MG63 (cell line): ENCODE results near the gene PTGR2. TPM values are rescaled to one million over a fixed set of nuclear protein-coding genes. Genes with fewer than 3 reads are reported as not detected.
"Not testable (repeated sequence)": the region's sequence is repeated elsewhere in the genome, so short reads cannot be mapped to it uniquely, and the experiment has no call there.

Experiments used
- DNase-seq: peaks from one replicate; pipeline ENCODE4 v3.0.0-alpha.2; 2020
- H3K27me3 ChIP-seq: fragments of 250-450 bp; sonication (Bioruptor Pico); 2 replicates; pipeline ENCODE4 v1.5.1; 2020; ENCODE audit warnings: mild to moderate bottlenecking, moderate library complexity
- H3K36me3 ChIP-seq: fragments of 250-450 bp; sonication (Bioruptor Pico); 2 replicates; pipeline ENCODE4 v1.5.1; 2020; ENCODE audit warnings: mild to moderate bottlenecking, moderate library complexity
- H3K4me3 ChIP-seq: fragments of 250-450 bp; sonication (Bioruptor Pico); 2 replicates; pipeline ENCODE4 v1.5.1; 2020; ENCODE audit warnings: mild to moderate bottlenecking, moderate library complexity
- H3K9me3 ChIP-seq: fragments of 250-450 bp; sonication (Bioruptor Pico); 2 replicates; pipeline ENCODE4 v1.5.1; 2020; ENCODE audit warnings: mild to moderate bottlenecking, moderate library complexity
- total RNA-seq: library from RNA; depleted of rRNA; stranded (reverse); fragments of >200 nt; shearing (Covaris generic); gene quantifications from 2 replicates; pipeline ENCODE4 v1.2.3, GENCODE V29; 2014; ENCODE audit warnings: low replicate concordance

PTGR2 gene
- total RNA-seq, 1 experiment from 2014 or later = 4.8 TPM

DNA sequence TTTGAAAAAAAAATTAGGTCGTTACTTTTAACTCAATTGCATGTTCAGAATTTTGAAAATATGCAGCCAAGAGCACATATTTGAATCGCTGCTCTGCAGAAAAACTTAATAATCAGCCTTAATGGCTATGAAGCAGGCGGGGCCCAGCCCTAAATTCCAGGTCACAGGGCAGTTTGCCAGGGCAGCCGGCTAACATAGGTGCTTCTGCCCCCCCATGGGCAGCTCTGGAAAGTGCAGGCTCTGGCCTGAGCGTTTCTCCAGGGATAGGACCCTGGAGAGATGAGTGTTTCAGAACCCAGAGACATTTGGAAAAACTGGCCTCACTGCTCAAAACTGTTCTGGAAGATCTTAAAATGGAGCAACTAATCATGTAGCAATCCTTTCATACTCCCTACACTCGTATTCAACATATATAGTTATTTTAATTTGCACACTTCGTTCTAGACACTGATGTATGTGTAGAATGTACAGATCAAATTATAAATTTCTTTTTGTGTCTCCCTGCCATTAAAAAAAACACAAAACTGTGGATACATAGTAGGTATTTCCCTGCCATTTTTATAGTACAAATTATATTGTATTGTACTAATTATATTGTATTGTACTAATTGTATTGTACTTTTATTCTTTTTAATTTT, 26.0 kb upstream of the PTGR2 start:
- peak; percentile 78 for DNase-seq
- no peak overlapping the region for H3K4me3 ChIP-seq
- no peaks in the 10 kb centered on the region for H3K9me3 ChIP-seq
- H3K36me3 ChIP-seq = no peaks in the 10 kb centered on the region
- no peaks in the 10 kb centered on the region for H3K27me3 ChIP-seq

DNA sequence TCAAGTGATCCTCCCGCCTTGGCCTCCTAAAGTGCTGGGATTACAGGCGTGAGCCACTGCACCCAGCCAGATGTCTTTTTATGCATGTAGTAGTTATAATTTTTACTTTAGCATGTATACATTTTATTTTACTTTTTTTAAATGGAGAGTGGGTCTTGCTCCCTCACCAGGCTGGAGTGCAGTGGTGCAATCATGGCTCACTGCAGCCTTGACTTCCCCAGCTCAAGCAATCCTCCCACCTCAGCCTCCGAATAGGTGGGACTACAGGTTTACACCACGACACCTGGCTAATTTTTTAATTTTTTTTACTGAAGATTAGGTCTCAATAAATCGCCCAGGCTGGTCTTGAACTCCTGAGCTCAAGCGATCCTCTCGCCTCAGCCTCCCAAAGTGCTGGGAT, 24.4 kb upstream of the PTGR2 start:
- not testable (repeated sequence) for H3K4me3 ChIP-seq, DNase-seq, H3K36me3 ChIP-seq, H3K27me3 ChIP-seq, H3K9me3 ChIP-seq

DNA sequence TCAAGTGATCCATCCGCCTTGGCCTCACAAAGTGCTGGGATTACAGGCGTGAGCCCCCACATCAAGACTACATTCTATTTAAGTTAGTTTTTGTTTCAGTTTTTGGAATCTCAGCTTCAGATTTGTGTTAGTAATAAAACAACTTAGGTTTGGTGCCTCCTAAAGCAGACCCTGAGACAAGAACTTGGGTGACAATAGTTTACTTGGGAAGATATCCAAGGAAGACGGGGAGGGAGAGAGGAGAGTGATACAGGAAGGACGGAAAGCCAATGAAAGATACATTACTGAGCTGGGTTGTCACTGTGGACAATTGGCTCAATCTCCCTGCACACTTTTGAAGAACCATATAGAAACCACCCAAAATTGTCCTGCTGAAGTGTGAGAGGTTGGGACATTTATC, 22.6 kb upstream of the PTGR2 start:
- no peak for DNase-seq
- no peaks in the 10 kb centered on the region for H3K9me3 ChIP-seq
- no peaks in the 10 kb centered on the region for H3K27me3 ChIP-seq
- H3K36me3 ChIP-seq = no peaks in the 10 kb centered on the region
- no peak overlapping the region for H3K4me3 ChIP-seq

DNA sequence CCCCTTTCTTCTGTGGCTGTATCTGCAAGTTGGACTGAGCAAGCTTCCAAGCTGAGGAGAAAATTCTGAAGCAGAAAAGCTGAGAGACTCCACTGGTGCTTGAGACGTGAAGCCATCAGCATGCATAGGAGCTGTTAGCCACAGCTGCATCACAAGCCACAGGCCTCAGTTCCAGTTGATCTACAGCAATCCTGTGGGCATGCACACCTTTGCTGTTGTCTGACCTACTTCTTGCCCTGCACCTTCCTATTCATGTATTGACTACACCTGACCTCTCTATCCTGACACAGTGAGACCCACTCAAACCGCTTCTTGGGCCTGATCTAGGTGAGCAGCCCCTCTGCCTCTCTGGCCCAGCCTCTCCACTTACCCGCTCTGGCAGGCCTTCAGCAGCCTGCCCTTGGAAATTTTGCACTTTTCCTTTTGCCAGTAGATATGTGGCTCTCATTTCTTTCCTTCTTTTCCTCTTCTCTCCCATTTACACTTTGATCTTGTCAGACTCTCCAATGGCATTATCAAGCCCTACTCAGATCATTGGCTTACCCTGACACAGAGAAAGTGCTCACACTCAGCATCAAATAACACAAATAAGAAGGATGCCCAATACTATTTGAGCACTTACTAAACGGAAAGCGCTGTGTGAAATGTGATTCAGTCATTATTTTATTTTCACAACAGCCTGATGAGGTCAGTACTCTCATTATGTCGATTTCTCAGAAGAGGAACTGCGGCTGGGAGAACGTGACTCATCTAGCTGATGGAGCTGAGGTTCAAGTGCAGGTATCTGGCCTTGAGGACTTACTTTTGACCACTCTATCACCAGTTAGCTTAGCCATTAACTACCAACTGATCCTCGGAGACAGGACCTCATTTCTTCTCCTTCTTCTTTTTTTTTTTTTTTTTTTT, 21.9 kb upstream of the PTGR2 start:
- H3K27me3 ChIP-seq = no peaks in the 10 kb centered on the region
- H3K9me3 ChIP-seq = no peaks in the 10 kb centered on the region
- DNase-seq = peak; percentile 43
- H3K4me3 ChIP-seq = no peak overlapping the region
- H3K36me3 ChIP-seq = no peaks in the 10 kb centered on the region

DNA sequence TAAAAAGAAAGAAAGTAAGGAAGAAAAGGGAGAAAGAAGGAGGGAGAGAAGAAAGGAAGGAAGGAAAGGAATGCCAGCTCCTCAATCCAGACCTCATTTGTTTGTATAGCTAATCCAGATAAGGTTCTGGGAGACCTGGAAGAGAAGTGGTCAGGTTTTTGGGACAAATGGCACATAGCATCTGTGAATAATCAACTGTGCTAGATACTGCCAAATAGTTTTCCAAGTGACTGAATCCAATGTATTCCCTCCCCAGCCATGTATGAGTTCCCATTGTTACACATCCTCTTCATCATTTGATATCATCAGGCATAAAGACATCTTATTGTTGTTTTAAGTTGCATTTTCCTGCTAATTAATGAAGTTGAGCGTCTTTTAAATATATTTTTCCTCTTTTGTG, 18.6 kb upstream of the PTGR2 start:
- Histone ChIP-seq H3K4me3 (no peak overlapping the region), H3K27me3 (no peaks in the 10 kb centered on the region), H3K9me3 (no peaks in the 10 kb centered on the region), H3K36me3 (no peaks in the 10 kb centered on the region)
- DNase-seq = no peak

DNA sequence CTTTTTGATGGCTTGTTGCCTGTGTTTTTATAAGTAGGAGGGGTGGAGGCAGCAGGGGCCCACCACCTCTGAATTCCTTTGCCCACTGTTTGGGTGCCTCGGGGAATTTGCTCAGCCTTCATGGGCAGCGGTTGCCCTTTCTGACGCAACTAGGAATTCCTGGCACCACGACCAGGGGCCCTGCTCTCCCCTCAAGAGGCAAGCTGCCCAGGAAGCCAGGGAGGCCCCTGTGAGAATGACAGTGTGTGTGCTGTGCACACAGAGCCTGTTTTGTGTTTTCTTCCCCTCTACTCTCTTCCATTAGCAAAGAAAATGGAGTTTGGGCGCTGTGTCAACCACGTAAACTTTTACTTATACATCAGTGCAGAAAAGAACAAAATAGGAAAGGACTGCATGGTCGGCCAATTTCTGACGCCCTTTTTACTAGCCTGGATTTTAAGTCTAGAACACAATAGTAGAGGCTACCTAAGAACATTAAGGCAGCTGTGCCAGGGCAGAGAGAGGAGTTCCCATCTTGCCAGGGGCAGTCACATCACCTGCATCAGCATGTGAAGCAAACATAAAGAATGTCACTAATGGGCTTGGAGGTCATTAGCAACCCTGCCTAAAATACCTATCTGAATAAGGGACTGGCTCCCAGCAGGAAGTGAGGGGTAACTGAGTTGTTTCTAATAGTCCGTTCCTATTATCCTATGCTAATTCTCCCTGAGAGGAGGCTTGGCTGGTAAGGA, 17.9 kb upstream of the PTGR2 start:
- Histone ChIP-seq H3K27me3 (no peaks in the 10 kb centered on the region), H3K9me3 (no peaks in the 10 kb centered on the region), H3K36me3 (no peaks in the 10 kb centered on the region), H3K4me3 (no peak overlapping the region)
- DNase-seq = peak; percentile 79

DNA sequence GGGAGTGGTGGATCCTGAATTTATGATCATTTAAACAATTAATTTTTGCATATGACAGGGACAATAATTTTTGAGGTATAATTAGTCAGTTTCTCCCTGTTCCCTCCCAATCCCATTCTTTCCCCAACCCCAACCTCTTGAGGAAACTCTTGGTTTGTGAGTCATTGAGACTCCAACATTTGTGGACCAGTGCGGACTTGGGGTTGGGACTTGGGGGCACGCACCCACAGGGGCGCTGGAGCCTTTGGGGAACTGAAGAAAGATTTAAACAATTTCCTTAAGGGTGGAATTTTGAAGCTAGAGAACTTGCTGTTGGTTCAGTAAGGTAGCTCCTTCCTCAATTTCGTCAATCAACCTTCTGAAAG, 17.4 kb upstream of the PTGR2 start:
- Histone ChIP-seq H3K27me3 (no peaks in the 10 kb centered on the region), H3K36me3 (no peaks in the 10 kb centered on the region), H3K9me3 (no peaks in the 10 kb centered on the region), H3K4me3 (no peak overlapping the region)
- no peak for DNase-seq

DNA sequence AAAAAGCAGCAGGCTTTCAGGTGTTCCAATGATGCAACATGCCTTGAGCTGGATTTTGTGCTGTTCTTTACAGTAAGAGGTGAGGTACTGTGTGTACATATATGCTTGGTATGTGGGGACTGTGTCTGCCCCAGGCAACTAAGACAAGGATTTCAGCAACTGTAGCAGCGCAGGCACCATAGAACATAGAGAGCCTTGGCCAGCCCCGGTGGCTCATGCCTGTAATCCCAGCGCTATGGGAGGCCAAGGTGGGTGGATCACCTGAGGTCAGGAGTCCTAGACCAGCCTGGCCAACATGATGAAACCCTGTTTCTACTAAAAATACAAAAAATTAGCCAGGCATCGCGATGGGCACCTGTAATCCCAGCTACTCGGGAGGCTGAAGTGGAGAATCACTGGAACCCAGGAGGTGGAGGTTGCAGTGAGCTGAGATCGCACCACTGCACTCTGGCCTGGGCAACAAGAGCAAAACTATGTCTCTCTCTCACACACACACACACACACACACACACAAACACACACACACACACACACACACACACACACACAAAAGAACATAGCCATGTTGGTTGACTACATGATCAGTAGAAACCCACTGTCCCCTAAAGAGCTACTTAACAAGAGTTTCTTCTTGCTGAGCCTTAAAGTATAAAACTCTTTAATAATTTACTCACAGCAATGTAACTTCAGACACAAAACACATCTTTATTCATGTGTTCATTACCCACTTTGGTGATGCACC, 13.2 kb upstream of the PTGR2 start:
- not testable (repeated sequence) for H3K27me3 ChIP-seq, H3K36me3 ChIP-seq, DNase-seq

DNA sequence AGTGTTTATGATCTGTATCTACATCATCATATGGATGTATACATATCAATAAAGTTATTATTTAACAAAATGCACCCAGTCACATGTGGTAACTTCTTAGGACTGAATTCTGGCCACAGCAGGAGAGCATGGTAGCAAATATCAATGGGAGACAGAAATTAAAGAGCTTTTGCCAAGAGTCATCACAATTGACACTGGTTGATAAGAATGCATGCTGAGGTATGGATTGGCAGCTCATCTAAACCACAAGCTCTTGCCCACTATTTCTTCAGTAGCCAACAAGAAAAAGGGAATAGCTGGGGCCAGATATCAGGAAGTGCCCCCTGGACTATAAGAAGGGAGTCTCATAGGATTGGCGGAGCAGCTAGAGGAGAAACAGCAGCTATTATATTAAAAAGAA, 9.4 kb upstream of the PTGR2 start:
- DNase-seq = no peak
- Histone ChIP-seq H3K4me3 (no peak overlapping the region), H3K27me3 (no peaks in the 10 kb centered on the region), H3K9me3 (no peaks in the 10 kb centered on the region), H3K36me3 (no peaks in the 10 kb centered on the region)

More for the DNA sequence above, 13.2 kb upstream of the PTGR2 start:
- H3K9me3 ChIP-seq, H3K4me3 ChIP-seq: not testable (repeated sequence)

DNA sequence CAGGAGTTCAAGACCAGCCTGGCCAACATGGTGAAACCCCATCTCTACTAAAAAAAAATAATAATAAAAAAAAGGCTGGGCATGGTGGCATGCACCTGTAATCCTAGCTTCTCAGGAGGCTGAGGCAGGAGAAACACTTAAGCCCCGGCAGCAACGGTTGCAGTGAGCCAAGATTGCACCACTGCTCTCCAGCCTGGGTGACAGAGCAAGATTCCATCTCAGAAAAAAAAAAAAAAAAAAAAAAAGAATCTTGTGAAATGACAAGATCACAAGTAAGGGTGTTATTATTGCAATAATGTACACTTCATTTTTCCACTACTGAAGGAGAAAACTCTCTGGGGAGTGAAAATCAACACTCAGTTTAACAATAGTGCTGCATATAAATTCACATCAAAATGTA, 8.8 kb upstream of the PTGR2 start:
- H3K27me3 ChIP-seq = no peaks in the 10 kb centered on the region
- no peak overlapping the region for H3K4me3 ChIP-seq
- no peaks in the 10 kb centered on the region for H3K9me3 ChIP-seq
- no peak for DNase-seq
- H3K36me3 ChIP-seq = no peaks in the 10 kb centered on the region

DNA sequence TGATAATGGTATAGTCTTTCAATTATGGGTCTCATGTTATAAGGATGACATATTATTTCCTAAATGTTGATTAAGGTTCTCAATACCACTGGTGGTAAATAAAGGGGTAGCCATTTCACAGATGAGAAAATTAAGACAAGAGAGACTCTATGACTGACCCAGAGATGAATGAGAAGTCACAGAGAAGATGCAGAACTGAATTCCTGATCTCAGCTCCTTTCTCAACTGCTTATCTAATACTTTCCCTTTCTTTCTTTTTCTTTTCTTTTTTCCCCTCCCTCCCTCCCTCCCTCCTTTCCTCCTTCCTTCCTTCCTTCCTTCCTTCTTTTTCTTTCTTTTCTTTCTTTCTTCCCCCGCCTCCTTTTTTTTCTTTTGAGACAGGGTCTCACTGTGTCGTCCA, 8.3 kb upstream of the PTGR2 start:
- Histone ChIP-seq H3K9me3 (no peaks in the 10 kb centered on the region), H3K36me3 (no peaks in the 10 kb centered on the region), H3K27me3 (no peaks in the 10 kb centered on the region), H3K4me3 (no peak overlapping the region)
- DNase-seq = no peak

DNA sequence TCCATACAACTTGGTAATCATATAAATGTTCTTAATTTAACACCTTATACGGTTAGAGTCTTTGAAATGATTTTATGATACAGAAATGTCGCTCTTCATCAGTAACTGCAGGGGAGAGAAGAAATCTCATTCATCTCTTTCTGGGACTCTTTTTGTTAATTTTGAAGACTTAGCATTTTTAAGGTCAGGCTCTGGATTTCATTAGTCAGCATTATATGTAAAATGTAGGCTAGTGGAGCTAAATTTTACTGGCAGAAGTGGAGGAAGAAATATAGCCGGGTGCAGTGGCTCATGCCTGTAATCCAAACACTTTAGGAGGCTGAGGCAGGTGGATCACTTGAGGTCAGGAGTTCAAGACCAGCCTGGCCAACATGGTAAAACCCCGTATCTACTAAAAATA, 4.7 kb upstream of the PTGR2 start:
- H3K36me3 ChIP-seq = no peaks in the 10 kb centered on the region
- DNase-seq = no peak
- no peaks in the 10 kb centered on the region for H3K27me3 ChIP-seq
- H3K9me3 ChIP-seq = no peaks in the 10 kb centered on the region
- H3K4me3 ChIP-seq = no peak overlapping the region

DNA sequence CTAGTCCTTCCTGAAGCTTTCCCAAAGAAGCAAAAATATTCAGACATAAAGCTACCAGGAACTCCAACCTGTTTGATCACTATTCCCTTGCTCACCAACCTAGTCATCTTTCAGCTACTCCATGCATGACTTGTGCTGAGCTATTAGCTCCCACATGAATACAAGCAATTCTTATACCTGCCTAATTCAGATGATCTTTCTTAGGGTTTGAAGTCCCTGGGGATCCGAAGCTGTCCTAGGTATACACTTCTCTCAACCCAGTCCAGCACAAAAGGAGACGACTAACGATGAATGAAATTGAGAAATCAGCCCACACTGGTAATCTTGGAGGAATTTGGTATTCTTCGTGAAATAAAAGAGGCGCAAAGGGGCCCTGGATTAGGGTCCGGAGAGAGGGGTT, 631 bp upstream of the PTGR2 start:
- no peak for DNase-seq
- Histone ChIP-seq H3K36me3 (no peaks in the 10 kb centered on the region), H3K9me3 (no peaks in the 10 kb centered on the region), H3K4me3 (peak overlapping the region; percentile 66), H3K27me3 (no peaks in the 10 kb centered on the region)

DNA sequence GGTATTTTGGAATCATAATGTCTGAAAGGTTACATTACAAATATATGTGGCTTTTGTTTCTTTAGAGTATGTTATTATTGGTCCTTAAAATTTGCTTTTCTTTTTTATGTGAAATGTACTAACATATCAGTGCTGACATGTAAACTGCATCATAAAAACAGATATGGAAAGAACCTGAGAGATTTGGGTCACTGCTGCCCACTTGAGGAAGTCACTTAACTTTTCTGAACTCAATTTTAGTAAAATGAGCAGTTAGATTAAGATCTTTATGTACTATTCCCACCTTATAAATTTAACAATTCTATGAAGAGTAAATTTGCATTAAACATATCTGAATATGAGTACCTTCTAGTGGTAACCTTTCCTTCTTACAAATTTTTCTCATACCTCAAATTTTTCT, 7.5 kb downstream of the PTGR2 start:
- no peaks in the 10 kb centered on the region for H3K9me3 ChIP-seq
- H3K4me3 ChIP-seq = no peak overlapping the region
- no peaks in the 10 kb centered on the region; the same call in none of the 2 replicates for H3K36me3 ChIP-seq
- H3K27me3 ChIP-seq = no peaks in the 10 kb centered on the region
- DNase-seq = no peak

DNA sequence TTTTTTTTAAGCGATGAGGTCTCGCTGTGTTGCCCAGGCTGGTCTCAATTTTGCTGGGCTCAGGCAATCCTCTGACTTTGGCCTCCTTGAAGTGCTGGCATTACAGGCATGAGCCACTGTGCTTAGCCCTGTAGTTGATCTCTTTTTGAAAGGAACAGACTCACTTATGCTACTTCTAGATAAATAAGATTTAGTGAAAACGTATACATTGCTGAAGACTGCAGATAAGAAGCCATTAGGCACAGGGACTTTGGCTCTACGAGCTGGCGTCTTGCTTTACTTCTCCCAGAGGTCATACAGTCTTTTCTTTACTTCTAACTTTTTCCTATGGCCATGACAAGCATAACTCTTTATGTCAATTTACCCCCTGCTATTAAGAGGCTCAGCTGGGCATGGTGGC, 9.4 kb downstream of the PTGR2 start:
- H3K27me3 ChIP-seq = no peaks in the 10 kb centered on the region
- H3K9me3 ChIP-seq = no peaks in the 10 kb centered on the region
- peaks cover 2% of the 10 kb centered on the region for H3K36me3 ChIP-seq
- DNase-seq = no peak
- H3K4me3 ChIP-seq = no peak overlapping the region

DNA sequence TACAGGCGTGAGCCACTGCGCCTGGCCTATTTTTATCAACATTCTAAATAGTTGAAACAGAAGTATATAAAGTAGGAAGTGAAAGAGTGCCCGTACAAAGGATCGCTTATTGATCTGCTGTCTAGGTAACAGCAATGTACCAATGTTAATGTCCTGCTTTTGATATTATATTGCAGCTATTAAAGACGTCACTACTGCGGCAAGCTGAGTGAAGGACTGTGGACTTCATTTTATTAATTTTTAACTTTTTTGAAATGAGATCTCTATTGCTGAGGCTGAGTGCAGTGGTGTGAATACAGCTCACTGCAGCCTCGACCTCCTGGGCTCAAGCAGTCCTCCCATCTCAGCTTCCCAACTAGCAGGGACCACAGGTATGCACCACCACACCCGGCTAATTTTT, 10.8 kb downstream of the PTGR2 start:
- no peak for DNase-seq
- Histone ChIP-seq H3K9me3 (no peaks in the 10 kb centered on the region), H3K4me3 (no peak overlapping the region), H3K27me3 (no peaks in the 10 kb centered on the region), H3K36me3 (peaks cover 2% of the 10 kb centered on the region)

DNA sequence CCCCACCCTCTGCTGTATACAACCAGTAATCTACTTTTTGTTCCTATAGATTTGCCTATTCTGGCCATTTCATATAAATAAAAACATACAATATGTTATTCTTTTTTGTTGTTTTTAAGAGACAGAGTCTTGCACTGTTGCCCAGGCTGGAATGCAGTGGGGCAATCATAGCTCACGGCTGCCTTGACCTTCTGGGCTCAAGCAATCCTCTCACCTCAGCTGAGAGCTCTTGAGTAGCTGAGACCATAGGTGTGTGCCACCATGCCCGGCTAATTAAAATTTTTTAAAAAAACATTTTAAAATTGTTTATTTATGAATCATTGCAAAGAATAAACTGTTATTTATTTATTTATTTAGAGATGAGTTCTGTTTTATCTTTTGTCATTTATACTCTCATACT, 11.6 kb downstream of the PTGR2 start:
- Histone ChIP-seq H3K36me3 (peaks cover 2% of the 10 kb centered on the region), H3K9me3 (no peaks in the 10 kb centered on the region), H3K4me3 (no peak overlapping the region), H3K27me3 (no peaks in the 10 kb centered on the region)
- DNase-seq = no peak
